ENCODE measurements around the gene CEP290.

The CEP290 gene

DNA sequence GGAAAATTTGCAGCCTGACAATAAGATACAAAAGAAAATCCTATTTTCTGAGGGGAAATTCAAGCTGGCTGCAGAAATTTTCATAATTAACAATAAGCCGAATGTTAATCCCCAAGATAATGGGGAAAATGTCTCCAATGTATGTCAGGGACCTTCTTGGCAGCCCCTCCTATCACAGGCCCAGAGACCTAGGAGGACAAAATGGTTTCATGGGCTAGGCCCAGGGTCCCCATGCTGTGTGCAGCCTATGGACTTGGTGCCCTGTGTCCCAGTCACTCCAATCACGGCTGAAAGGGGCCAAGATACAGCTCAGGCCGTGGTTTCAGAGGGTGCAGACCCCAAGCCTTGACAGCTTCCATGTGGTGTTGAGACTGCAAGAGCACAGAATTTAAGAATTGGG is 123.9 kb downstream of the CEP290 start:
- TF ChIP-seq, protein P1, sequence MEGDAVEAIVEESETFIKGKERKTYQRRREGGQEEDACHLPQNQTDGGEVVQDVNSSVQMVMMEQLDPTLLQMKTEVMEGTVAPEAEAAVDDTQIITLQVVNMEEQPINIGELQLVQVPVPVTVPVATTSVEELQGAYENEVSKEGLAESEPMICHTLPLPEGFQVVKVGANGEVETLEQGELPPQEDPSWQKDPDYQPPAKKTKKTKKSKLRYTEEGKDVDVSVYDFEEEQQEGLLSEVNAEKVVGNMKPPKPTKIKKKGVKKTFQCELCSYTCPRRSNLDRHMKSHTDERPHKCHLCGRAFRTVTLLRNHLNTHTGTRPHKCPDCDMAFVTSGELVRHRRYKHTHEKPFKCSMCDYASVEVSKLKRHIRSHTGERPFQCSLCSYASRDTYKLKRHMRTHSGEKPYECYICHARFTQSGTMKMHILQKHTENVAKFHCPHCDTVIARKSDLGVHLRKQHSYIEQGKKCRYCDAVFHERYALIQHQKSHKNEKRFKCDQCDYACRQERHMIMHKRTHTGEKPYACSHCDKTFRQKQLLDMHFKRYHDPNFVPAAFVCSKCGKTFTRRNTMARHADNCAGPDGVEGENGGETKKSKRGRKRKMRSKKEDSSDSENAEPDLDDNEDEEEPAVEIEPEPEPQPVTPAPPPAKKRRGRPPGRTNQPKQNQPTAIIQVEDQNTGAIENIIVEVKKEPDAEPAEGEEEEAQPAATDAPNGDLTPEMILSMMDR (IDR thresholded peaks at IDR 0.05; ENCODE audit: low read depth, low read length): no peak
- in situ Hi-C loops (cut with HindIII; ENCODE audit: low sequenced_read_pairs): no loop called here

DNA sequence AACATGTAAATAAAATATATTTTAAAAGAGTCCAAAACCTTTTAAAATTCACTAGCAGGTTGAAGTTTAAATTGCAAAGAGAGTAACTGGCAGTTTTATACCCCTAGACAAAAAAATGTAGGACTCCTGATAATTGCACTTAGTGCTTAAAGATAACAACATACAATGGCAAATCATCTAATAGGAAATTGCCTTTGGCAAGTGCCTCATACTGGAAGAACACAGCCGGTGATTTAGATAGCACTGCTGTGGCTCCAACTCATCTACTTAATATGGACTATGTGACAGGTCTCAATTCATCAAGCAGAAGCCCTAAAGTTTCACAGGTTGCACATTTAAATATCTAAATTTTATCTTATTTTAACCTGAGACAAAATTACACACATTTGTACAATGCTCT is 126.1 kb downstream of the CEP290 start:
- no peak for DNase-seq (ENCODE audit: low read depth, low spot score)
- in situ Hi-C loops (cut with HindIII; ENCODE audit: low sequenced_read_pairs): no loop called here
- TF ChIP-seq, protein P1 (IDR thresholded peaks at IDR 0.05; ENCODE audit: low read depth, low read length): no peak
- H3K4me3 ChIP-seq (ENCODE audit: low read depth, low read length): no peak overlapping the region

More for the DNA sequence above, 123.9 kb downstream of the CEP290 start:
- H3K4me3 ChIP-seq (ENCODE audit: low read depth, low read length): no peak overlapping the region
- DNase-seq (ENCODE audit: low read depth, low spot score): no peak

DNA sequence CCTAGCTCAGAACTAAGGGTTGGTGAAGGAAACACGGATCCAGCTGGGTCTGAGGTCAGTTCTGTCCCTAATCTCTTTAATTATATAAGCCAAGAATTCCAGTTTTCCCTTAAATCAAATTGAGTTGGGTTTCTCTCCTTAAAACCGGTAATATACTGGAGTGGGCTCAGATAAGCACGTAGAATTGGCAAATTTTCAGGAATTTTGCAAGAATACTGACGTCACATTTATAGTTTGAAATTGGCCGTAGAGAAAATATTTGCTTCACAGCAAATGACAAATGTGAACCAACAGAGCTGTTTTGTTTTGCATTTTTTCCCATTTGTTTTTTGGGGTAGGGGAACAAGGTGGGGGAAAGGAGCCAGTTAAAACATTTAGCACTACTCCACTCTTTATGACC is 130.1 kb downstream of the CEP290 start:
- H3K4me3 ChIP-seq (ENCODE audit: low read depth, low read length): no peak overlapping the region
- in situ Hi-C loops (cut with HindIII; ENCODE audit: low sequenced_read_pairs): no loop called here
- TF ChIP-seq, protein P1 (IDR thresholded peaks at IDR 0.05; ENCODE audit: low read depth, low read length): no peak
- no peak for DNase-seq (ENCODE audit: low read depth, low spot score)

DNA sequence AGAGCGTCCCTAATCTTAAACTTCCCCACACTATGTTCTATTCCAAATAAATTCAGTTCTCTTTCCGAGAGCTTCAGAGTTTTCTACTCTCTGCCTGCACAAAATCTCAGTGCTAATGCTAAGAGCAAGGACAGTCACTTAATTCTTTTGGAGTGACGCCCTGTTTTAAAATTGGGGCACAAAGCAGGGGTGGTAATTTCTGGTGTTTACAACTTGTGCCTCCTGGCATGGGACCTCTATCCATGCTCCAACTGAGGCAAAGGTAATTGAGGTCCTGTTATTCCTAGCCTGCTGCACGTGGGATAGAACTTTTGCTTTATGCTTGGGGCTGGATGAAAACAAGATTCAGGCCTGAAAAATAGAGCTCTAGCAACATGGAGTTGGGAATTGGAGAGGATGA is 135.5 kb downstream of the CEP290 start:
- in situ Hi-C loops (cut with HindIII; ENCODE audit: low sequenced_read_pairs): no loop called here
- no peak for DNase-seq (ENCODE audit: low read depth, low spot score)
- H3K4me3 ChIP-seq (ENCODE audit: low read depth, low read length): no peak overlapping the region
- TF ChIP-seq, protein P1 (IDR thresholded peaks at IDR 0.05; ENCODE audit: low read depth, low read length): no peak

DNA sequence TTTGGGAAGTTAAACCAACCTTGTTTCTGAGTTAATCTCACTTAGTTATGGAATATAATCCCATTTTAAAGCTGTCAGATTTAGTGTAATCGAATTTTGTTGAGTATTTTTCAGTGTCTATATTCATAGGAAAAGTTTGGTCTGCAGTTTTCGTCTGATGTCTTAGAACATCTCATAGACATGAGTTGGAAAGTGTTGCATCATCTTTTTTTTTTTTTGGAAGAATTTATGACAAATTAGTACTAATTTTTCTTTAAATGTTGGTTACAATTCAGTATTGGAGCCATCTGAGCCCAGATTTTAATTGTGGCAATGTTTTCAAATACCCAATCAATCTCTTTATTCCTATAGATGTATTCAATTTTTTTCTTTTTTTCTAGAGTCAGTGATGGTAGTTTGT is 140.6 kb downstream of the CEP290 start:
- in situ Hi-C loops (cut with HindIII; ENCODE audit: low sequenced_read_pairs): no loop called here
- TF ChIP-seq, protein P1 (IDR thresholded peaks at IDR 0.05; ENCODE audit: low read depth, low read length): no peak
- H3K4me3 ChIP-seq (ENCODE audit: low read depth, low read length): no peak overlapping the region
- DNase-seq (ENCODE audit: low read depth, low spot score): no peak
